Gastrocnemius medialis (tissue), 4 donors: ENCODE measurements around the gene ZXDC.

Source experiments
- POLR2A ChIP-seq, 2 donors: fragments of 450-650 bp; IDR thresholded peaks; one replicate each; pipeline ENCODE4 v1.6.1; 2017; ENCODE audit warnings: antibody characterized with exemption in 2 of 2, mild to moderate bottlenecking in 2 of 2, moderate library complexity in 2 of 2
- TF ChIP-seq, protein P1 (sequence below), 5 experiments: fragments of 450-650 bp in 3 of 5; fragments of 200-600 bp in 2 of 5; sonication (generic) in 2 of 5; IDR thresholded peaks in 4 of 5; conservative IDR thresholded peaks in 1 of 5; 1 replicate in 4 of 5; 2 replicates in 1 of 5; pipeline ENCODE4 v1.5.1; 2016 to 2019; ENCODE audit warnings: antibody characterized with exemption in 5 of 5, mild to moderate bottlenecking in 3 of 5, moderate library complexity in 3 of 5

DNA sequence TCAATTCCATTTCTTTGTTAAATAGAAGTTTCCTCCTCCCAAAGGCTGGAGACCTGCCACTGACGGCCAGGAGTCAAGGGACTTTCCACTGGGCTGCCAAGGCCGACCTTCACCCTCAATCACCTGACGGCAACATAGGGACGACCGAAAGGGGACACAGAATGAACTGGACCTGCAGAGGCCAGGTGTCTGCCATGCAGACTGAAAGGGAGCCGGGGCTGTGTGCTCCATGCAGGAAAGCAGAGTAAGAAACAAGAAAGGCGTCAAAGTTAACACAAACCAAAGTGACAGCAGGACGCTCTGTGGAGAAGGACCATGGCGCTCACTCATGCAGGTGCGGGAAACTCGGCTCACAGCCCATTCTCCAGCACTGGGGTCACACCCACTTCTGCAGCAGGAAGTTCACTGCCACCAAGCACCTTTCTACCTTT lies 26.1 kb downstream of the ZXDC start:
- TF ChIP-seq, protein P1, sequence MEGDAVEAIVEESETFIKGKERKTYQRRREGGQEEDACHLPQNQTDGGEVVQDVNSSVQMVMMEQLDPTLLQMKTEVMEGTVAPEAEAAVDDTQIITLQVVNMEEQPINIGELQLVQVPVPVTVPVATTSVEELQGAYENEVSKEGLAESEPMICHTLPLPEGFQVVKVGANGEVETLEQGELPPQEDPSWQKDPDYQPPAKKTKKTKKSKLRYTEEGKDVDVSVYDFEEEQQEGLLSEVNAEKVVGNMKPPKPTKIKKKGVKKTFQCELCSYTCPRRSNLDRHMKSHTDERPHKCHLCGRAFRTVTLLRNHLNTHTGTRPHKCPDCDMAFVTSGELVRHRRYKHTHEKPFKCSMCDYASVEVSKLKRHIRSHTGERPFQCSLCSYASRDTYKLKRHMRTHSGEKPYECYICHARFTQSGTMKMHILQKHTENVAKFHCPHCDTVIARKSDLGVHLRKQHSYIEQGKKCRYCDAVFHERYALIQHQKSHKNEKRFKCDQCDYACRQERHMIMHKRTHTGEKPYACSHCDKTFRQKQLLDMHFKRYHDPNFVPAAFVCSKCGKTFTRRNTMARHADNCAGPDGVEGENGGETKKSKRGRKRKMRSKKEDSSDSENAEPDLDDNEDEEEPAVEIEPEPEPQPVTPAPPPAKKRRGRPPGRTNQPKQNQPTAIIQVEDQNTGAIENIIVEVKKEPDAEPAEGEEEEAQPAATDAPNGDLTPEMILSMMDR (IDR thresholded peaks at IDR 0.05 in 4 of 5, conservative IDR thresholded peaks at IDR 0.05 in 1 of 5) = no peak
- TF ChIP-seq POLR2A (IDR thresholded peaks at IDR 0.05) = no peak
